ENCODE data around the gene TRIM8.

TRIM8 gene

DNA sequence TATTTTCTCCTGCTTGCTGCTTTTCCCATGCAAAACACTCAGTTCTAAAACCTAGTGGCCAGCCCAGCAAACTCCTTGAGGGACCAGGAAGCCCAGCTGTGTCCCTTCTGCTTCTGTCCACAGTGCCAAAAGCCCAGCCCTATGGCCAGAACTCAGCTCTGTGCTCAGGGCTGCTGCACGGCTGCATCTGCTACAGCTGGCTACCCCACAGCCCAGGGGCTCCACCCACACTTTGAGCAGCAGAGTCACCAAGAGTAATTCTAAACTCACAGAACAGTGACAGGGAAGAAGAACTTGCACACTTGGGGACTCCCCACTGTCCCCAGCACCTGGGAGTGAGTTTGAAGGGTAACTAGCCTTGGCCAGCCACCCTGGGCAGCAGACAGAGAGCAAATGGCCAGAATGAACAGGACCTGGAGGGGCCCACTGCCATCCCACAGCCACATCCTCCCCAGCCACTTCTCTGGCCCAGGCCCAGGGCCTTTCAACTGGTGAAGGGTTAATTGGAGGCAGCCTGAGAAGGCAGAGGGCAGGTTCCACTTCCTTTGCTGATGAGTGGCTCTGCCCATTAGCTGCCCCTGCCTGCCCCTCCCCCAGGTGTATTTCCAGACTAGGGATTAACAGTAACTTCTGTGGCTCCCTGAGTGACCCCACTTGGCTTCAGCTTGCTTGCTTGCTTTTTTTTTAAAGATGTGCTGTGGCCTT lies 28.1 kb upstream of the TRIM8 start:
- DNase-seq = no peak

DNA sequence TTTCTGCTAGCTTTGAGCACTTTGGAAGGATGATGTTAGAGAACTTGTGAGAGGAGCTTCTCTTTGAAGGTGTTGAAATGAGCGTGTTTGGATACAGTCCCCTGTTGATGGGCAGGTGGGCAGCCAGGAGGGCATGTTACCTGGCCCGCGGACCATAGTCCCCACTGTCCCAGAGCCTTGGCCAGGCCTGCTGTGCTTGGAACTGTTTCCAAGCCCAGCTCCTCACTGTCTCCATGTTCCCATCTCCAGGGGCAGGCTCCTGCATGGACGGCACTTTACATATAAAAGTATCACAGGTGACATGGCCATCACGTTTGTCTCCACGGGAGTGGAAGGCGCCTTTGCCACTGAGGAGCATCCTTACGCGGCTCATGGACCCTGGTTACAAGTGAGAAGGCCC lies 27.2 kb upstream of the TRIM8 start:
- no peak for DNase-seq

GRCh38 chr10:102617816-102618215 lies 26.5 kb upstream of the TRIM8 start:
- DNase-seq = no peak

GRCh38 chr10:102619281-102619981 lies 24.8 kb upstream of the TRIM8 start:
- no peak for DNase-seq

DNA sequence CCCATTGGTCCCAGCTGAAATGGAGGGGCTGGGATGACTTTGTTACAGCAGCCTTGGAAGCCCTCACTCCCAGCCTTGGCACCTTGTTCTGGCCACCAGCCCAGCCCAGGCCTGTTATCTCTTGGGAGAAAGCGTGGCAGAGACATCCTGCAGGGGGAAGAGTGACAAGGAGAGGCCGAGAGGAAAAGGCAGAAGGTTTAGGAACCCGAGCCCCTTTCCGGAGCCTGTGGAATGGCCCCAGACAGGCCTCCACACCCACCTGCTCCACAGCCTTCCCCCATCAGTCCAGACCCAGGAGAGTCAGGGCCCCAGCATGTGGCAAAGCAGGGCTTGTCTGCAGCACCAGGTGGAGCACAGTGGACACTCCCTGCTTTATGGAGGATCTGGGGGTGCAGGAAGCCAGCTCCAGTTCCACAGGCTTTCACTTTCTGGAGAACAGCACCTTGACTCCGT lies 24.1 kb upstream of the TRIM8 start:
- no peak for DNase-seq

DNA sequence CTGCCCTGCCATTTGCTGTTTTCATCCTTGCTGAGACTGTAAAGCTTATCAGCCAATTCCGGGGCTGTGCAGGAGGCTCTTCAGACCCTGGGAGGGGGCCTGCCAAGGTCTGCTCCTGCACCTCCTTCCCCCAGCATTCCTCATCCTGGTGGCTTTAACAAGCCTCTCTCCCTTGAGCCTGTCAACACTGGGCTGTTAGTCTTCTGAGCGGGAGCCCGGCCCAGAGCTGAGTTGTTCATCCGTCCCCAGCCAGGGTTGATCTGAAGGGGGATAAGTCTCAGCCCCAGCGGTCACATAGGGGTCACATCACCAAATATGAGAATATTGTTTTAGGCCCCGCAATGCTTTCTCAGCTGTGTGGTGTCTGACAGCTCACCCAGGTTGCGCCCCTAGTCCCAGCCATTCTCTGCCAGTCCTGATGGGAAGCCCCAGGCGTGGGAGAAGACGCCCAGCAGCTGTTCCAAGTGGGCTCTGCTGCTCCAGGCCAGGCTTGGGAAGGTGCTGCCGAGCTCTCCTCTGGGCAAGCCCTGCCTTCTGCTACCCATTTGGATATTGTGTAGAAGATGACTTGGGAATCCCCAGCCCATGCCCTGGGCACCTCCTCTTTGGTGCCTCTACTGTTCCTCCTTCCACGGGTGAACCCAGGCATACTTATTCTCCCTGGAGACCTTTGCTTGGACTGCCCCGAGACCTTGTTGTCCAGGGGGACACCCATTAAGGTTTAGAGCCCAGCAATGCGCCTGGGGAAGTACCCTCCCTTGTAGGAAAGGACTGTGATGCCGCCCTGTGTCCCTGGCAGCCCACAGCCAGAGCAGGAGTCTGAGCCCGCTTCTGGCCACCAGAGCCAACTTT lies 23.5 kb upstream of the TRIM8 start:
- DNase-seq = no peak

DNA sequence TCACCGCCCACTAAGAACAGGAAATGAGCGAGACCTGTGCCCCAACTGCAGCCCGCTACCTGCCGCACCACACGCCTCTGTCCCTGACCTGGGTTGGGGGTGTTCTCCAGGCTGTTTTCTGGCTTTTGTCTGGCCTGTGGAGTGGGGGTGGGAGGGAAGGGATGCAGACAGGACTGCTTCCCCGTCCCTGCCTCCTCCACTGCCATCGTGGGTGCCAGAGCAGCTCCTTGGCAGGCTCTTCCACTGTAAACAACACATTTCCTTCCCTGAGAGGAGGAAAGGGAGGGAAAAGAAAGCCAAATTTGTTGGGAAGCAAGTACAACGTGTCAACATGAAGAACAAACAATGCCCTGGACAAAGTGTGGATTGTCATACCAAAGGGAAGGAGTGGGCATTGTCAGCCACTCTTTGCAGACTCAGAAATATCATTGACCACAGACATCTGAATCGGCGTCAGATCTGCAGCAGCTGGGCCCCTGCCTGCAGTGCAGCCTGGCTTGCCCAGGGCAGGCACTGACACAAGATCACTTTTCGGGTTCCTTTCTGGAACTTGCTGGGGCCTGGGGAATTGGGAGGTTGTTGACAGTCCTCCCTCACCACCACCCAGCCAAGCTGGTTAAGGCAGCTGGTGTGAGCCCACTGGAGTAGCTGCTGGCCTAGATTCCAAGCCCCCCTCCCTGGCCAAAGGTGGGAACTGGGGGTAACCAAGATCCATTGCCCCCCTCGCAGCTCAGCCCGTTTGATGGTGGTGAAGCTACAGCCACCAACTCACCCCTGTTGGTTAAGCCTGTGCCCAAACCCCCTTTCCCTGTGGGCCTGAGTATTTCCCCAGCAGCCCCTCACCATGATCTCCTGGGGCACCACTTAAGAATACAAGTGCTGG lies 22.6 kb upstream of the TRIM8 start:
- DNase-seq = no peak

DNA sequence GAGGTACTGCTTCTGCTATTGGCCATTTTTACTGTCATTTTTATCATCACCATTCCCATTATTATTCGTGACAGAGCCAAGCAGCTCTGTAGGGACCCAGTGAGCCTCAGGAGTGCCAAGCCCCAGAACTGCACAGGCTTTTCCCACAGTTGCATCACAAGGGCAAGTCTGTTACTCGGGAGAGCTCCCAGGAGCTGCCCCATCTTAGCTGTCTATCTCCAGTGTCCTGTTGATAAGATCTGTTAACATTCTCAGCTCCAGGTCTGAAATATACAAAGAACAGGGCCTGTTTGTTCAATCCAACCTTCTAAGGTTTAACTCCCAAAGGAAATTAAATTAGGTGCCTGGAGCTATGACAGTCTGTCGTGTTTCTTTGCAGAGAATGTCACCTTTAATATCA lies 20.2 kb upstream of the TRIM8 start:
- no peak for DNase-seq

DNA sequence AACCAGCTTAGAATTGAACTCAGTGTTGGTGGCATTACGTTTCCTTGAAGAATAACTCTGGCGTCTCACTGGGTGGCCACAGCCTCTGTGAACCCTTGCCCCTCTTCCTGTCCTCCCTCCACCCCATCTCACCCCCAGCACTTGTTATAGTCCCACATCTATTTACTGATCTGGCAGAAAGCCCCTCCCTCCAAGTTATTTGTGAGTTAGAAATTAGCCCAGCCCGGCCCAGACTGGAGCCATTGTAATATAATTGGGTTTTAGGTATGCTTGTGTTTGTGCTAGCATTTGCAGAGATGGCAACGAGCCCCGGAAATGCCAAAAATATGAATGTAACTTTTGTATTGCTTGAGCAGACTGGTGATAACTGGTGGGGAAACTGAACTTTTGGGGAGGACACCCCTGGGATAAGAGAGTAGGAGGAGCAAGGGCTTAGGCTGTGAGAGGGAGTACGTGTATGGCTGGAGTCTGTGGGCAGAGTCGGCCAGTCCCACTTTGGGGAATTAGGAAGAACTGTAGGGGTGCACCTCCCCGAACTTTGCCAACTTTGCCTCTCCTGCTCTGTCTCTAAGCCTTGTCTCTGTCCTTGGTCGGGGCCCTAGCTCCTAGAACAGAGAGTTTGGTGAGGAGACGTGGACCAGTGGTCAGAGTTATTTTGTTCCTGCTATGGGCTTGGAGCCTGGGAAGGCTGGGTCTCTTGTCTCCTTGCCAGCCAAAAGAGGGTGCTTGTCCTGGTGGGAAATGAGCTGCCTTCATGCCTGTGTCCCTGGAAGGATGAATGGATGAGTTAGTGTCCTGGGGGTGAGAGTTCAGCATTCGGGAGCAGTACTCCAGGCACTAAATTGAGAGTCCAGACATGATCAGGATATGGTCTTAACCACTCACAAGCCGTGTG lies 19.3 kb upstream of the TRIM8 start:
- DNase-seq = no peak

DNA sequence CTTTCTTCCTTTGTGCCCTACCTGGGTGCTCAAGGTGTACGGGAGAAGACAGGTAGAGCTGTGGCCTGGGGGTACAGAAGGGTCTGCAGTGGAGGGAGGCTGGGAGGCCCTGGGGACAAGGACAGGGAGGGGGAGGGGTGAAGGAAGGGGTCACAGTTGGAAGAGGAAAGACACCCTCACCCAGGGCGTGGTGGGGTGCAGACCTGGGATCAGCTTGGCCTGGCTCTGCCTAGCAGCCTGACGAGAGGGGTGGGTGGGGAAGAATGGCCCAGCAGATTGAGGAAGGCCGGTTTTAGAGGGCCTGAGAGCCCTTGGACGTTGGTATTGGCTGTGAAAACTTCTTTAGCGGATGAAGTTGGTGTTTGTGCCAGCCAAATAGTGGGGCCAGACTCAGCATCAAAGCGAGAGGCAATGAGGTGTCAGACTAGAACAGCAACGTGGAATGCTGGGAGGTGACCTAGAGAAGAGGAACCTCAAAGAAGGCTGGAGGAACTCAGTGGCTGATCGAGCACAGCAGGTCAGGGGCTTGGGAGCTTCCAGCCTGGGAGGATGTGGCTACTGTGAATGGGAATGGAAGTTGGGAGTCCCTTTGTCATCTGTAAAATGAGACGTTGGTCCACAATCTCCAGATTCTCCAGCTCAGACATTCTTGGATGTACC lies 18.1 kb upstream of the TRIM8 start:
- DNase-seq = no peak

GRCh38 chr10:102627291-102627735 lies 17.0 kb upstream of the TRIM8 start:
- DNase-seq = no peak

- DNase-seq = no peak
Observed at GRCh38 chr10:102627736-102628293, 16.5 kb upstream of the TRIM8 start.

DNA sequence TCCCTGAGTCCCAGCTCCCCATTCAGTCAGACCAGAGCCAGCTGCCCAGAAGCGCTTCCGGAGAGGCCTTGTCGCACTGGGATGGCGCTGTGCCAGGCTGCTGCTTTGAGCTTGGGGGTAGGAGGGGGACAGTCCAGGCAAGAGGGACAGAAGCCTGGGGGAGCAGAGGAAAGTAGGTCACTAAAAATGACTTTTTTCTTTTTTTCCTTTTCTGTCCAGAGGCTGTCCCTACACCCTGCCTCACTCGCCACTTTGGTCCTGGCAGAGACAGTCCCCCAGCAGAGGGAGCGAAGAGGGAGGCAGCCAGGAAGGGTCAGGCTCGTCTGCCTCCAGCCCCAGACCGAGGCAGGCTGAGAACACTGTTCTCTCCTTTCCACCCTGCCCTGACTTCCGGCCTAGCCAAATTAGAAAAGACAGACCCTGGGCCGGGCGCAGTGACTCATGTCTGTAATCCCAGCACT lies 15.8 kb upstream of the TRIM8 start:
- DNase-seq = no peak

DNA sequence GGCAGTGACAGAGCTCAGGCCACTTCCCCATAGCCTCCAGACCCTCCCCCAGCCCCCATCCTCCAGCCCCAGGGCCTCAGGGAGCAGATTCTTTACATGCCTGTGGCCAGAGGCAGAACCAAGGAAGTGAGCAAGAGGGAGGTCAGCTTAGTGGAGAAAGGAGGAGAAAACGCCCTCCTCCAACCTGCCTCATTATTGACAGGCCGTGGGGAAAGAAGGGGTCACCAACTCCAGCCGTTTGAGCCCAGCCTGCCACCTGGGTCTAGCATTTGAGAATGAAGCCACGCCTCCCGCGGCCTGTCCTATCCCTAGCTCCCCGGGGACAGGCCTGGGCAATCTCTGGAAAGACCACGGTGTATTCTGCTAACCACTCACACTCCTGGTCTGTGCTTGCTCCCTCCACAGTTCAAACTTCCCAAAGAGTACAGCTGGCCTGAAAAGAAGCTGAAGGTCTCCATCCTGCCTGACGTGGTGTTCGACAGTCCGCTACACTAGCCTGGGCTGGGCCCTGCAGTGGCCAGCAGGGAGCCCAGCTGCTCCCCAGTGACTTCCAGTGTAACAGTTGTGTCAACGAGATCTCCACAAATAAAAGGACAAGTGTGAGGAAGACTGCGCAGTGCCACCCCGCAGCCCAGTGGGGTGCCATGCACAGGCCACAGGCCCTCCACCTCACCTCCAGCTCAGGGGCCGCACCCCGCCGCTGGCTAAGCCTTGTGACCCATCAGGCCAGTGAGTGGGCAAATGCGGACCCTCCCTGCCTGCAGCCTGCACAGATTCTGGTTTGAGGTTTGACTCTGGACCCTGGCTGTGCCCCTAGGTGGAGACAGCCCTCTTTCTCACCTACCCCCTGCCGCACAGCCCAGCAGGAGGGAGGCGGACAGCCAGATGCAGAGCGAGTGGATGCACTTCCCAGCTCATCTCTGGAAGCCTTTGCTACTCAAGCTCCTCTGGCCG lies 14.3 kb upstream of the TRIM8 start:
- no peak for DNase-seq

DNA sequence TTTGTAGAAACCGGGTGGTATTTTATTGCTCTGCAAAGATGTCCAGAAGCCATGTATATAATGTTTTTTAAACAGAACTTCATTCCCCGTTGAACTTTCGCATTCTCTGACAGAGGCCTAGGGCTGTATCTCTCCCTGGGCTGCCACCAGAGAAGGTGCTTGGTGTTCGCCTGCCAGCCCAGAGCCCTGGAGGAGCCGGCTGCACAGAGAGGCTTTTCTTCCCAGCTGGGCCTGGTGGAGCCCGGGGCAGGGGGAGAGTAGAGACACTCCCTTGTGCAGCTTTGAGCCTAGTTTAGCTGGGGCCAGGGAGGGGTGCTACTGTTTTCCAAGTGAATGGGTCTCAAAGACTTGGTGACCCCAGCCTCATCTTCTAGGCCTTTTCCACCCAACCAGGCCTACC lies 13.6 kb upstream of the TRIM8 start:
- no peak for DNase-seq

- no peak for DNase-seq
Observed at GRCh38 chr10:102631525-102632393, 12.5 kb upstream of the TRIM8 start.

DNA sequence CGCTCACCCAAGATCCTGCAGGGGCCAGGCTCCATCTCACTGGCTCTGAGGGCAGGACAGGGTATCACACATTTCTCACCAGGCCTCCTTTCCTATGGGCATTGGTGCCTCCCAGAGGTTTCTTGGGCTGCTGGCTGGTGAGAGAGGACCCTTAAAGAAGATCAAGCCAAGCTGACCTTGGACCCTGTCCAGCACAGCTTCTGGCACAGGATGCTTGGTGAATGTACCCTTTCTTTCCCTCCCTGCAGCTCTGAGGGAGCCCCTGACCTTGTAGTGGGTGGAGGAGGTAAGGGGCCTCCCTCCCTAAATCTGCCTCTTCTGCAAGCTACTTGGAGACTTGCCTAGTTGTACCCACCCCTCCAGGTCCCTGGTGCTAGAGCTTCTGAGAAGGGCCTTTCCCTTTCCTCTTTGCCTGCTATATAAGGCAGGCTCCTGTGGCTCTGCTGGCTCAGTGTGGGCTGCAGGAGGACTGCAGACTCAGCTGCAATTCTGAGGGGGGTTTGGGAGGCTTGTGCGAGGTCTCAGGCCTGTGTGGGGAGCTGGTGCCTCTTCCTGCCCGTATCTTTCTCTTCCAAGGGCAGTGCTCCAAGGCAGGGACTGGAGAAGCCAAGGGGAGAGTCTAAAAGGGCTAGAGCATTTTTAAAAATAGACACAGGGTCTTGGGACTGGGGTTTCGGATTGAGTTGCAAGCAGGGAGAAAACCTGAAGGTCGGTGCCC lies 11.7 kb upstream of the TRIM8 start:
- no peak for DNase-seq

- no peak for DNase-seq
Observed at GRCh38 chr10:102633287-102633686, 11.0 kb upstream of the TRIM8 start.

All from activated CD4-positive, alpha-beta T cell treated with anti-CD3 and anti-CD28 coated beads, Interleukin-2, amount 50 U/mL, for 4 hours (primary cell).